DMS53 (cell line): ENCODE measurements around the gene CACUL1.

Experiments
- DNase-seq: peaks from one replicate; lab custom pipeline; 2025; lab: John Stamatoyannopoulos, UW

CACUL1 gene

DNA sequence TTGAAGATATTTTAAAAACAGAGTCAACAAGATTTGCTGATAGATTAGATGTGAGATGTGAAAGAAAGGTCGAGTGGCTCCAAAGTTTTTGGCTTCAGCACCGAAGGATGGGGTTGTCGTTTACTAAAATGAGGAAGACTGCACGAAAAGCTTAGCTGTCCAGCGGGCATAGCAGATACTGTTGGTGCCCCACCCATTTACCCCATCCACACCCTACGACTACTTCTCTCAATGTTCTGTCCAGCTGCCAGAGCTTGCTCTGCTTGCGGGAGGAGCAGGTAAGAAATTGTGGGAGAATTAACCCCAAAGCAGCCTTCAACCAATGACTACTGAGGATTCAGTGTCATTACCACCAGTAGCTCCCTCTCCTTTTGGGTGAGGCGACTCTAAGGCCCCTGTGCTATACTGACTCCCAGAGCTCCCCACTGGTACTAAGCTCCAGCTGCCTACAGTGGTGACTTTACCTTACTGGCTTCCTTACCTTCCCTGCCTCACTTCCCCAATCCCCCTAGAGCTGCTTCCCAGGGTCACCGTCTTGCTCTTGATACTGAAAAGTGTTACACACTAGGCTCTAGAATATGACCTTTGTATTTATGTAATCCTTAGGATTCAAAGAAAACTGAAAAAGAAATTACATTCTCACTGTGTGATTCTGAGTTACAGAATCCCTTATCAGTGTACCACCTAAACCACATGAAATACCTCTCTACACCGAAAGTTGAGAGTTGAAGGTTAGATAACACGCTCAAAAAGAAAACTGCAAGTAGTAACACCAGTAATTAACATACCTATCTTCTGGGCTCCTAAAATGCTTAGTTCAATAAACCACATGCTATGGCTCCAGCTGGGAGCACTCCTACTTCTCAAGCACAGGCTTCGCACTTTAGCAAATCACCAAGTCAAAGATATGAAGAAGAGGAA, 22.3 kb downstream of the CACUL1 start:
- no peak for DNase-seq

DNA sequence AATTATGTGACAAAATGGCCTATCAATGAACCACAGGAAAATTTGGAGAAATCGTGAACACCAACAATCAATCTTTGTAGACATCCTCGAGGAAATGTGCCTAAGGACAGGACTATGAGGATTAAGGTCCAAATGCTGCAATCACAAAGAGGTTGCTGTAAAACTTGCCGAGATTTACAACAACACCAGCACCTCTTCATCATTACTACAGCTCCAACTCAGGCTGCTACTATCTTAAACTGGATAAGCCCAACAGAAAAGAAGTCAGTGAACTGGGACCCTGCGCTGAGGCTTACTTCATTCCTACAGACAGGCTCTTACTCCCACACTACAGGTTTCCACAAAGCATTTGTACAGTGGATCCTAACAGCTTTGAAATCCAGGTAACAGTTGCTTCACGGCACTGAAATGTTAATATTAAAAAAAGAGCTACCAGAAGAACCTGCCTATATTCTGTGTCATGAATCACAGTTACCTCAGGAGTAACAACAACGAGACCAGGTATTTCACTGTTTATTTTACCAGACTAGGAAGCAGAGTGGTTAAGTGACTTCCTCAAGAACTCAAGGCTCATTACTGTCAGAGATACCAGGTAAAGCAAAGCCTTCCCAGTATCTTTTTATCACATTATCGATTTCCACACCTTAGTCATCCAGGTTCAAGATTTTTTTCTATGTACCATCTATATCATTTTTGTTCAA, 23.9 kb downstream of the CACUL1 start:
- peak; percentile 22 for DNase-seq

DNA sequence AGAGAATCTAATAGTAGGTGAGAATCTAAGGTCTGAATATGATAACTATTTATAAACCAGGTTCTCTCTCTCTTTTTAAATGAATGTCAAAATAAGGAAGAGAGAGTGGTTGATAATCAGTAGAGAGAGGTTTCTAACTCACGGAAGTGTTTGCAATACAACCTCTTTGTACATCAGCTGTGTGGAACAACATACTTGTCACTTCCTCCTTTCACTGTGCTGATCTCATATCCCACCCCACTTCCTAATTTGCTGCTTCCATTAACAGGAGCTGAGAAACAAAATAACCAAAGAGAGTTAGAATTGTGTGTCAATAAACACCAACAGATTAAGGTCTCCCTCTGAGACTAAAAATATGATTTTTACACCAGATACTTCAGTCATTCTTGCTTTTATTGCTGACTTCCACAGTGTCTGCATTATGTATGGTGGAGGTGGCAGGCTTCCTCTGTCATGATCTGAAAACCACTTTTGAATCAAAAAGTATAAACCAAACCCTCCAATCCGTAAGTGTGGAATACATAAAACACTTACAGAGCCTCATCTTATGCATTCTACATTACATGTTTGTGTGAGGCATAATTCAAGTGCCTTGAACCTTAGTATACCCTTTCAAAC, 25.0 kb downstream of the CACUL1 start:
- DNase-seq = peak; percentile 52

DNA sequence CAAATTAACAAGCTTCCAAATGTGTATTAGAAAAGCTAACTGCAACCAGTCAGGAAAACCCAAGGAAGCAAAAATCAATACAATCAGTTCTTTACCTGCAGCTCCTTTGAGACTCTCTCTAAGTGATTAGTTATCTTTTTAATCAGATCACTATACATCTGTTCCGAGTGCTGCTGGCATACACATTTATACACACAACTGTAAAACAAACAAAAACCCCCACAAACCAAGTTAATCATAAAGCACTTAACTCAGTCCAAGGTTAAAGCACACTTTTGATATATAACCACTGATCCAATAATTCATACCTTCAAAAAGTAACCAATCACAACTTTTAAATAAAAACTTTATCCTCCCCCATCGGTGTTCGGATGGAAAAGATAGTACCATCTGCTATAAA, 25.6 kb downstream of the CACUL1 start:
- DNase-seq = no peak

DNA sequence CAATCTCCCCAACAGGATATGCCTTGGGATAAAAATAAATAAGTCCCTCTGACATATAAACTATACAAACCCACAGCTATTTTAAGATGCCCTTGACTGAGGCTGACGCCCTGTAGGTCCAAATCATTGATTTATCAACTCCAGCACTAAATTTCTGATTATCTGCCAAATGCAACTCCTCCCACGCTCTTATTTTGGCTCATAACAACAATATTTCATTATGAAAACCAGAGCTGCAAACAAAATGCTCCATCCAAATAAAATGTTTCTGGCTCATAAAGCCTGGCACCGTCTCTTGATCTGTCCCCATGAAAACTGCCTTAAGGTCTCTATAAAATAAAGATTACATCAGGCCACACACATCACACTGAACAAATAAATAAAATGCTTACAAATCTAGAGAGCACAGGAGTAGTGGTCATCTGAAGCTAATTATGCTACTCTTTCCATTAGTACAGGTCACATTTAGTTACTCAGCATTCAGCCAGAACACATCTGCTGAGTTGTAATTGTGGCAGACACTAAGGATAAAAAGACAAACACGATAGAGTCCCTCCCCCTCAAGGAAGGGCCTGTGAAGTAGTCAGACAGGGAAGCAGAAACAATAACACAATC, 28.8 kb downstream of the CACUL1 start:
- peak; percentile 23 for DNase-seq

DNA sequence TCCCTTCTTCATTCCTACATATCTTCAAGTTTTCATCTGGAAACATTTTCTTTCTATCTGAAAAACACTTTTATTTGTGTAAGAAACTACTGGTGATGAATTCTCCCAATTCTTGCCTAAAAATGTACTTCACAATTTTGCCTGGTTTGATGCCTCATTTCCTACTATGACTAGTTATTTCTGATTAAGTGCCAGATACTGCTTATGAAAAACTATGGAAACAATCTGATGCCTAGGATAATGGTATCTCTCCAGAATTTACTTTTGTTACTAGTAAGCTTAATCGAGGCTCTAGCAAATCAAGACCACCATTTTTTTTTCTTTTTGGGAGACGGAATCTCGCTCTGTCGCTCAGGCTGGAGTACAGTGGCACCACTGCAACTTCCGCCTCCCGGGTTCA, 31.3 kb downstream of the CACUL1 start:
- DNase-seq = no peak

DNA sequence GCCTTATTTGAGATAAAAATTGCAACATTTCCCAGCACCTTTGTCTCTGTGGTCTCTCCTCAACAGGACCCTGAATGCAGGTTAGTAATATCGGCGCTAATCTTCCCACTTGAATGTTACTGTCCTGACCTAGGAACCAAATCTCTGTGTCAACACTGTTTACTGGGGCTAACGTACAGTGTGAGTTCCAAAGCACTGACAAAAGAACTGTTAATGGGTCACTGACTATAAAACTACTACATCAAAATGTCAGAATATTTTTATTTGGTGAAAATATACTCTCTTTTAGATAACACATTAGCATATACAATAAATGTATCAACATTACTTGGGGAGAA, 33.3 kb downstream of the CACUL1 start:
- DNase-seq = peak; percentile 38

DNA sequence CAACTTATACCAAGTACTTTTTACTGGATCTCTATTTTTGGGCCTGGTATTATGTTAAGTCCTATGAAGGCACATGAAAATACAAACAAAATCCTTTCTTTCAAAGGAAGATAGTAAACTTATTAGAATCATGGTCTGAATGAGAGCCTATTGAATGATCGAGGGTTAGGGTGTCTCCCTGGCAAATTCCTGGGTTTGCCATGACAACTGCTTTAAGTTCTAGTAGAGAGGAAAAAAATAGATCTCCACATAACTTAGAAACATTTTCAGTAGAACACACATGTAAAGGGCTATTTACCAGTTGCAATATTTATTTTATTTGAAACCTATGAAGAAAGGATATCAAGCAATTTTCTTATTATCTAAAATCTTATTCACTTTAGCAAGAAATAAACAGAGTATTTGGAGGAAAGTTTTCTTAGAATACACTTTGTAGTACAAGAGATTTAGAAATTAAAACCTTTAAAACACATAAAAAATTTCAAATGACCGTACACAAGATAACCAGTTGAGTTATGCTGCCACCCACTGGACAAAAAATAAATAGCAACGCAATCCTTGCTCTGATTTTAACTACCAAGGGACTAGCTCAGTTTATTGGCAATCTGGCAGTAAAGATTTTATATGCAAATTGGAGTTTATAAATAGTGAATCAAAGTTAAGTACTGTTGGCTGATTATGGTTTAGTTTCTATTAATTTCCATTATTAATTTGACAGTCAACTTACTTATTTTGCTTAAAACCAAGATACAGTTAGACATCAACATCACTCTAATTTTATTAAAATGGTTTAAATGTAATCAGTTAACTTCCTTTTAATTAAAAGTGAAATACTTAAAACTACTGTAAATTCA, 33.9 kb downstream of the CACUL1 start:
- peak; percentile 68 for DNase-seq

DNA sequence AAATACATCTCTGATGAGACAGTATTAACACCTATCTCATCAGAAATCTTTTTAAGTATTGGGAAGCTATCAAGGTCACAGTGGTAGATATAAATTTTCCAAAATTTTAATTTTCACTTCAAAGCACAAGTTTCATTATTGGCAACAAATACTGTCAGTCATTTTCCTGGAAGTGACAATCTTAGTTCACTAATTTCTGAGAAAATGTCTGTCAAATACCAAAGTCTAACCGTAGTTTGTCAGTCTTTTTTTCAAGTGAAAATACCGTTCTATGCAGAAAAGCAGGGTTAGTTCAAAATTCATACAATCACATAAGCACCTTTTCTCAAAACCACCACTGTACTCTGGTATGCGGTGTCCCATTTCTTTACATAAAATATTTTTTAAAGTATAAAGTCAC, 40.4 kb downstream of the CACUL1 start:
- DNase-seq = no peak

DNA sequence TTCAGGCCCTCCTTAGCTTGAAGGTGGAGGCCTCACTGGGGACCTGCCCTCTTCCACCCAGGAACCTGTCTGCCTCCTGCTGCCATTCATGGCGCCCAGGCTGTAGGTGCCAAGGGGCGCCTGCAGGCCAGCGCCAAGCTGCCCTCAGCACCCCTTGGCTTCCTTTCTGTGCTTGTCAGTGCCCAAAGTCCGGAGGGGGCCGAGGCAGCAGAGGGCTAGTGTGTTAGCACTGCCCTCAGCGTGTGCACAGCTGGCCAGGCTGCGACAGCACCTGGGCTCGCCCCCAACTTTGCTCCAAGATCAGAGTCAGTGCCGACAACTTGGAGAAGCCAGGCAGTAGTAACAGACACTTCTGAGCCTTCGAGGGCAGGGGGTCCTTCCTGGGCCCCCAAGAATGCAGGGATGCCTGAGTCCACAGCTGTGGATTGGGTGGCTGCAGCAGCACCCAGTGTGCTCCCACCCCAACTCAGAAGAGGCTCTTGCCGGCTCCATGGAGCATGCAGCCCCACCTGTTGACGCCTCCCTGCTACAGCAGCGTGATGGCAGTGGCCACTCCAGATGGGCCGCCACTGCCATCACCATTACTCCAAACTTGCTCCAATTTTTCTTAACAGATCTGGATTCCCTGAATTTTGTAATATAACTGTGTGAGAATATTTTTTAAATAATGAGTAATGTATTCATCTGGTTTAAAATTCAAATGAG, 41.7 kb downstream of the CACUL1 start:
- DNase-seq = peak; percentile 27

DNA sequence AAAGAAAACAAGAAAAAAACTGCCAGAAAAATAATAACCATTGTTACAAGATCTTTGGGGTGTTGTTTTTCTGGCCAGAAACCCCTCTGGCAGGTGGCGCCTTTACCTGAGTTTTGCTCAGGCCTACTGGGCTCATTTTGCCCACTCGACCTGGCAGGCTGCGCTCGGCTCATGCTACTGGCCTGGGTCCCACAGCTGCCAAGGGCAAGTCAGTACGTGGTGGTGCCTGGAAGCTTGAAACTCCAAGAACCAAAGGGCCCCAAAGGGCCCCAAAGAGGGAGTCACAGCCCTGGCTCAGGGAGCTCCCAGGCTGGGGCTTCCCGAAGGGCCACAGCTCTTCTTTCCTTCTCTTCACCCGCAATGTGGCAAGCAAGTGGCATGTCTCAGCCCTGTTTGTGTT, 42.7 kb downstream of the CACUL1 start:
- DNase-seq = no peak

DNA sequence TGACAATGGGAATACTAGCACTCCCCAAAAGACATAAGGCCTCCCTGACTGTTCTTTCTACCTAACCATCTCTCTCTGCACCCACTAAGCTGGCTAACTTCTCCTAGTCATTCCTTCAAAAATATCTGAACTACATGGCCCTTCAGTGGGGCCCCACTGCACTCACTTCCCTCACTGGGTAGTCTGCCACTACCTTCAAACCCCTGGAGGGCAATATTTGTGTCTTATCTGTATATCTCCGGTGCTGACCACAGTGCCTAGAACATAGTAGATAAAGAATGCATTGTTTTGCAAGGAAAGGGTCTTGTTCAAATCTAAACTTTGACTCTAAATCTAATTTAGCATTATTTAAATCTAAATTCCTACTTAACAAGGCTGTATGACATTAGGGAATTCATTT, 44.3 kb downstream of the CACUL1 start:
- DNase-seq = no peak

DNA sequence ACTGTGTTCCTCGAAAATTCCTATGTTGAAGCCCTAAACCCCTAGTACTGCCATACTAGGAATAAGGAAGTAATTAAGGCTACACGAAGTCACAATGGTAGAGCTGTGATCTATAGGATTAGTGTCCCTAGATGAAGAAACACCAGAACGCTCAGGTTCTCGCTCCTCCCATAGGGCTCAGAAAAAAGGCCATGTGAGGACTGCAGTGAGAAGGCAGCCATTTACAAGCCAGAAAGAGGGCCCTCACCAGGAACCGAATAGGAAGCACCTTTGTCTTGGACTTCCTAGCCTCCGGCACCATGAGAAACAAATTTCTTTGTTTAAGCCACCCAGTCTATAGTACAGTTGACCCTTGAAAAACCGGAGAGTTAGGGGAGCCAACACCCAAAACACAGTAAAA, 46.2 kb downstream of the CACUL1 start:
- DNase-seq = no peak

DNA sequence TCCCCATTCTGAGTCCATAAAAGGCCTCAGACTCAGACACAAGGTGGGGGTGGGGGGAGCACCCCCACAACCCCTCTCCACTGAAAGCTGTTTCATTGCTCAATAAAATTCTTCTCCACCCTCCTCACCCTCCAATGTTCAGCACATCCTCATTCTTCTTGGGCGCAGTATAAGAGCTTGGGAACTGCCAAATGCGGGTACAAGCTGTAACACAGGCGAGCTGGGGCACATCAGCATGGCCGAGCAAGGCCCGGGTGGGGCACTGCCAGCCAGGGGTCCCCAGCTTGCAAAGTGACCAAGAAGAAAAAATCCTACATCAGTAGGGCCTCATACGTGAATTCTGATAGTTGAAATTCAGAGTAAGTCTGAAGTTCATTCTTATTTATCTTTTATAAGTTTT, 50.1 kb downstream of the CACUL1 start:
- no peak for DNase-seq

DNA sequence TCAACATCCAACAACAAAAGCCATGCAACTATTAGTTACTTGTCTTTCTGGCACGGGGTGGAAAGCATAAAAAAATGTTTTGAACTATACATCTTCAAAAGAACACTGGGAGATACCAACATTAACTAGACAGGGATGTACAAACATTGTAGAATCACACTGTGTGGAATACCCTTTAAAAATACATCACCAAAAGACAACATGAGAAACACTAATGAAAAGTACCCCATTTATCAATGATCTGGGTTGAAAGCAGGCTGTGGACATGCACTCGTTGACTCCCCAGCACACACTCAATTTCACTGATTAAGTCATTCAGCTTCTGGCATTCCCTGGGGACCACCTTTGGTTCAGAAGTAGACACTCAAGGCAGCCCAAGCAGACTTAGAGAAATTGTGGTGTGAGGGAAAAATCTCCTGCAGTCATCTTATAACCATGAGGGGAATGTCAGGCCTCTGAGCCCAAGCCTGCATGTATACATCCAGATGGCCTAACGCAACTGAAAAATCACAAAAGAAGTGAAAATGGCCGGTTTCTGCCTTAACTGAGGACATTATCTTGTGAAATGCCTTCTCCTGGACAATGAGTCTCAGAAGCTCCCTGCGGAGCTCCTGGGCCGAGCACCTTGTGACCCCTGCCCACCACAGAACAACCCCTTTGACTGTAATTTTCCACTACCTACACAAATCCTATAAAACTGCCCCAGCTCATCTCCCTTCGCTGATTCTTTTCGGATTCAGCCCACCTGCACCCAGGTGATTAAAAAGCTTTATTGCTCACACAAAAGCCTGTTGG, 53.0 kb downstream of the CACUL1 start:
- no peak for DNase-seq

DNA sequence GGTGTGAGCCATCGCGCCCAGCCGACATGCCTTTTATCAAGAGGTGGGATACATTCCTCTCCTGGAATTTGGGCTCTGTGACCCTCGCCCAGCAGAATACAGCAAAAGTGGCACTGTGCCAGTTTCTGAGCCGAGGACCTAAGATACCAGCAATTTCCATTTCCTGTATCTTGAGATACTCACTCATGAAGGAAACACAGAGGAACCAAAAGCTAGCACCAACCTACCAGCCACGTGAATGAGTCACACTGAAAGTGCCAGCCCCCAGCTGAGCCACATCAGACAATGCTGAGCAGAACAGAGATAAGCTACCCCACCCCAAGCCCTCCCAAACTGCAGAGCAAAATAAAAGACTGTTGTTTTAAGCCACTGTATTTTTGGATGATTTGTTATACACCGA, 56.3 kb downstream of the CACUL1 start:
- peak; percentile 5 for DNase-seq

DNA sequence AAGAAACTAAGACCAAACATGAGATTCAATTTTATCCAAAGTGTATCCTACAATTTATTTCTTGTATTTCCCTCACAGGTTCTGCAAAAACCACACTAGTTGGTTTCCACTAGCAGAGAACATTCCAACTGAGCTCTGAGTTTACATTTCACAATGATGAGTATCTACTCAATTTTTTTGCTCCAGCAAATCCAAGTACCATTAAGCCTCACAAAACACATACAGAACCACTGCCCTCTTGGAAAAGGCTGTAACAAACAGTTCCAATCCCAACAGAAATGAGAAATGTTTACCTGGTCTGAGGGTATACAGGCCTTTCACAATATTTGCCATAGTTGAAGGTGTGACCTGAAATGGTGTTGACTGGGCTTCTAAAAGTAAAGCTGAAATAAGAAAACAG, 59.9 kb downstream of the CACUL1 start:
- no peak for DNase-seq

DNA sequence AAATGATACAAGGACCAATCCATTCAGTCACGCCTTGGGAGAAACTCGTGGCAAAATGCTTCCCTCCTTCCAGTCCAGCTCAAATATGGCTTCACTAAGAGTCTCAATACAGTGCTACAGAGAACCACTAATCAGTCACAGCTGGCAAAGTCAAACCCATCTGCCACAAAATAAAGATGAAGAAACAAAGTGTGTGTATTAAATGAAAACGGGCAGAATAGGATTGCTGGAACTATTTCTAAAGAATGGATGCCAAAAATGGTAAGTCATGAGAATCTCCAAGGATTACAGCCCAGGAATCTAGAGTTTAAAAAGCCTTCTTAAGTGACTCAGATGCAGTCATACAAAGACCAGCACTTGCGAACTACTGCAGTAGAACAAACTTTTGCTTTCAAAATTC, 61.9 kb downstream of the CACUL1 start:
- no peak for DNase-seq

DNA sequence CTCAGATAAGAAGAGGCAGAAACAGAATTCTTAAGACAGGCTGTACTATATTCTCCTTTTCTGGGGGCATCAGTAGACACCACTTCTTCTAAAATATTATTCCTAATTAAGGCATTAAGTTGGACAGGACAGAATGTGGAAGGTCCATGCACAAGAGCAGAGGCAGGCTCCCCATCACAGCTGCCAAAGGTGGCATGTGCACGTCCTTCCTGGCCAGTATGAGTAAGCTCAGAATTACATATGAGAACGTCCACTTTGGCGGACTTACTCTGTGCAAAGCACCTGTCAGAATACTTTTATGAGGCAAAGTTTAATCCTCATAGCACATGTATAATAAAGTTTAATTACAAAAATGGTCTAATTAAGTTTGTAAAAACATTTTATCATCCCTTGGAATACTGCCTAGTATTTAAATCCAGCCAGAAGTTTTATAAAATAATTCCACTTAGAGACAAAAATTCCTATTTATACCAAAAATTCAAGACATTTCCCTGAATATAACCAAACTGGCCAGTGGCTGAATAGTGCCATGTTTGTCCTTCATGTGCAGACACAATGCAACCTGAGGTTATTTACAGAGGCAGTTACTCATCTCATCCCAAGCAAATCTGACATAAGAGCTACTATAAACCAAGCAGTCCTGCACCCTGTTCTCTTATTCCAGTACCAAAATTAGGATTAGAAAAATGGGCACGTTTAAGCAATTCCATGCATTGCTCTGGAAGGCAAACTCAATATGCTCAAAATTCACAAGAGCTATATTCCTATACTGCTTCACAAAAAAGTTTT, 65.5 kb downstream of the CACUL1 start:
- DNase-seq = no peak
